Kidney (tissue), 14 donors: ENCODE data around the gene AP4M1. TPM values are rescaled to one million over a fixed set of nuclear protein-coding genes. Genes with fewer than 3 reads are reported as not detected.

Experiments used
- DNase-seq, 5 donors: peaks; one replicate each; pipeline ENCODE4 v3.0.0-alpha.2; 2013 to 2020
- FAIRE-seq: peaks from 2 replicates; lab custom pipeline; 2012; peaks lifted over from hg19 to GRCh38; lab: Jason Lieb, UNC
- H3K27ac ChIP-seq, 2 donors: one replicate each; pipeline ENCODE4 v1.7.0; 2013; ENCODE audit warnings: low read depth in 2 of 2, low read length in 2 of 2, inconsistent platforms in 1 of 2
- H3K27me3 ChIP-seq: one replicate; pipeline ENCODE4 v1.7.1; 2013; ENCODE audit warnings: low read length, inconsistent platforms; ENCODE audit not compliant: control insufficient read depth, insufficient read depth
- H3K36me3 ChIP-seq, 3 donors: one replicate each; pipeline versions ENCODE4 v1.7.0 to v1.7.1; 2013; ENCODE audit warnings: low read length in 3 of 3, control low read depth in 1 of 3, inconsistent platforms in 1 of 3; ENCODE audit not compliant: insufficient read depth in 3 of 3, control insufficient read depth in 2 of 3
- H3K4me1 ChIP-seq, 3 donors: one replicate each; pipeline versions ENCODE4 v1.7.0 to v1.7.1; 2013; ENCODE audit warnings: low read length in 3 of 3, inconsistent platforms in 1 of 3, low read depth in 1 of 3; ENCODE audit not compliant: control insufficient read depth in 2 of 3, insufficient read depth in 2 of 3
- H3K4me3 ChIP-seq, 3 donors: one replicate each; pipeline versions ENCODE4 v1.7.0 to v1.8.1; 2013; ENCODE audit warnings: low read length in 3 of 3, control low read depth in 1 of 3, inconsistent platforms in 1 of 3
- H3K9ac ChIP-seq, 3 donors: one replicate each; pipeline versions ENCODE4 v1.7.0 to v1.7.1; 2013; ENCODE audit warnings: low read length in 3 of 3, control low read depth in 1 of 3, inconsistent platforms in 1 of 3
- H3K9me3 ChIP-seq, 3 donors: one replicate each; pipeline versions ENCODE4 v1.7.0 to v1.7.1; 2013; ENCODE audit warnings: low read length in 3 of 3, control low read depth in 1 of 3, inconsistent platforms in 1 of 3; ENCODE audit not compliant: control insufficient read depth in 2 of 3, insufficient read depth in 1 of 3
- CTCF ChIP-seq: IDR thresholded peaks from 3 replicates; pipeline ENCODE4 v1.5.1; 2012; ENCODE audit warnings: mild to moderate bottlenecking, moderate library complexity, borderline replicate concordance; ENCODE audit not compliant: insufficient read depth; ENCODE audit errors: extremely low read depth
- intact Hi-C: fragments of 100-400 bp; cut with DNase I; formaldehyde crosslinking; loops from one replicate; pipeline ENCODE4 v1.11.1; 2022
- microRNA-seq: library from miRNA; unstranded; fragments of <30 nt; microRNA quantifications from one replicate; pipeline ENCODE4 v1.2.0, GENCODE V29; 2020
- polyA plus RNA-seq: library from polyadenylated mRNA; stranded (reverse); fragments of 350-450 nt; fragmentation: Illumina TruSeq; extraction: RNeasy Lipid Tissue Mini Kit (QIAGEN cat#74804); gene quantifications from one replicate; pipeline ENCODE4 v1.2.3, GENCODE V29; 2014; ENCODE audit warnings: low read depth, low replicate concordance; ENCODE audit not compliant: insufficient read depth
- total RNA-seq: library from RNA; stranded (reverse); fragmentation: NEBNext Ultra II Directional; extraction: Animal tissue kit (Norgen Biotek cat#: 25700); gene quantifications from one replicate; pipeline ENCODE4 v1.2.1, GENCODE V29; 2021
- donor health status: control.
- donor health status: control.
- donor health status: control.
- donor health status: control.
- donor health status: control.
- donor health status: DM: yes; HTN: yes; CAD: no.
- donor health status: Normal renal cell carcinoma (clear cell type).

AP4M1 gene
- total and polyA plus RNA-seq, 2 donors from 2014 or later: 16.4 to 22.8 TPM

GRCh38 chr7:100157334-100158228 lies 56.1 kb downstream of the AP4M1 start:
- no peaks in the 10 kb centered on the region for H3K27me3 ChIP-seq
- H3K4me3 ChIP-seq: peak overlapping the region; percentile 25 to 71 (median 26)
- peak overlapping the region; percentile 7 to 61 (median 41) for H3K9ac ChIP-seq
- H3K27ac ChIP-seq: peak overlapping the region; percentile 13 to 51
- FAIRE-seq (no peak), DNase-seq (peak in 1 of 5 donors; percentile 69)
- TF ChIP-seq CTCF: peak; percentile 9
- peaks cover 2 to 18% (median 3%) of the 10 kb centered on the region in 3 donors for H3K36me3 ChIP-seq
- intact Hi-C loops: no loop called here
- H3K9me3 ChIP-seq: no peaks in the 10 kb centered on the region
- peaks cover 0 to 8% (median 4%) of the 10 kb centered on the region in 3 donors for H3K4me1 ChIP-seq

Small RNA genes lying within 50 kb of the gene (microRNA-seq; reads per million reads assigned to microRNA genes)
- 1,506 reads per million, percentile 82 among the genes with 10 or more reads in this experiment for gene MIR106B
- 439 reads per million, percentile 72 among the genes with 10 or more reads in this experiment for gene MIR25
- gene MIR4658: not detected
- gene MIR93: 2,308 reads per million, percentile 85 among the genes with 10 or more reads in this experiment

Other genes starting within 250 kb of the AP4M1 start
- gene OR2AE1, start 224.6 kb upstream of the AP4M1 start, total RNA-seq: not detected
- gene OR2AE1, start 224.6 kb upstream of the AP4M1 start, polyA plus RNA-seq: not detected
- gene TRIM4, start 182.1 kb upstream of the AP4M1 start, total RNA-seq: 30.9 TPM
- gene TRIM4, start 182.1 kb upstream of the AP4M1 start, polyA plus RNA-seq: 15.4 TPM
- gene GJC3, start 172.0 kb upstream of the AP4M1 start, total RNA-seq: not detected
- gene GJC3, start 172.0 kb upstream of the AP4M1 start, polyA plus RNA-seq: 0.73 TPM
- gene AZGP1, start 125.6 kb upstream of the AP4M1 start, total RNA-seq: 10.0 TPM
- gene AZGP1, start 125.6 kb upstream of the AP4M1 start, polyA plus RNA-seq: 198 TPM
- gene ZKSCAN1, start 86.0 kb upstream of the AP4M1 start, total RNA-seq: 76.6 TPM
- gene ZKSCAN1, start 86.0 kb upstream of the AP4M1 start, polyA plus RNA-seq: 7.7 TPM
- gene ZSCAN21, start 51.9 kb upstream of the AP4M1 start, total RNA-seq: 12.4 TPM
- gene ZSCAN21, start 51.9 kb upstream of the AP4M1 start, polyA plus RNA-seq: 10.8 TPM
- gene ZNF3, start 19.9 kb upstream of the AP4M1 start, total RNA-seq: 30.8 TPM
- 15.8 TPM for gene ZNF3, start 19.9 kb upstream of the AP4M1 start, polyA plus RNA-seq
- gene COPS6, start 12.7 kb upstream of the AP4M1 start, total RNA-seq: 89.1 TPM
- gene COPS6, start 12.7 kb upstream of the AP4M1 start, polyA plus RNA-seq: 166 TPM
- gene MCM7, start 246 bp upstream of the AP4M1 start, total RNA-seq: 47.2 TPM
- 21.0 TPM for gene MCM7, start 246 bp upstream of the AP4M1 start, polyA plus RNA-seq
- gene TAF6, start 17.7 kb downstream of the AP4M1 start, total RNA-seq: 62.7 TPM
- gene TAF6, start 17.7 kb downstream of the AP4M1 start, polyA plus RNA-seq: 41.3 TPM
- gene CNPY4, start 18.0 kb downstream of the AP4M1 start, total RNA-seq: 11.6 TPM
- 22.0 TPM for gene CNPY4, start 18.0 kb downstream of the AP4M1 start, polyA plus RNA-seq
- gene MBLAC1, start 25.3 kb downstream of the AP4M1 start, total RNA-seq: 2.4 TPM
- 3.7 TPM for gene MBLAC1, start 25.3 kb downstream of the AP4M1 start, polyA plus RNA-seq
- gene LAMTOR4, start 47.3 kb downstream of the AP4M1 start, total RNA-seq: 122 TPM
- 470 TPM for gene LAMTOR4, start 47.3 kb downstream of the AP4M1 start, polyA plus RNA-seq
- 27.1 TPM for gene TRAPPC14, start 57.1 kb downstream of the AP4M1 start, total RNA-seq
- 14.8 TPM for gene TRAPPC14, start 57.1 kb downstream of the AP4M1 start, polyA plus RNA-seq
- gene GAL3ST4, start 67.0 kb downstream of the AP4M1 start, total RNA-seq: 3.2 TPM
- 1.2 TPM for gene GAL3ST4, start 67.0 kb downstream of the AP4M1 start, polyA plus RNA-seq
- 1.8 TPM for gene GPC2, start 75.7 kb downstream of the AP4M1 start, total RNA-seq
- gene GPC2, start 75.7 kb downstream of the AP4M1 start, polyA plus RNA-seq: 0.73 TPM
- gene STAG3, start 76.3 kb downstream of the AP4M1 start, total RNA-seq: 3.7 TPM
- gene STAG3, start 76.3 kb downstream of the AP4M1 start, polyA plus RNA-seq: 3.4 TPM
- 3.2 TPM for gene PVRIG, start 118.3 kb downstream of the AP4M1 start, total RNA-seq
- not detected for gene PVRIG, start 118.3 kb downstream of the AP4M1 start, polyA plus RNA-seq
- not detected for gene SPDYE3, start 206.1 kb downstream of the AP4M1 start, total RNA-seq
- gene SPDYE3, start 206.1 kb downstream of the AP4M1 start, polyA plus RNA-seq: not detected